ENCODE measurements around the gene FAU. TPM values are rescaled to one million over a fixed set of nuclear protein-coding genes. Genes with fewer than 3 reads are reported as not detected.

The FAU gene
- polyA plus RNA-seq, 3 donors from 2014 or later, result 576 to 1,241 (median 681) TPM

GRCh38 chr11:65102142-65103095 is 19.5 kb downstream of the FAU start:
- peaks cover 3 to 13% (median 4%) of the 10 kb centered on the region in 3 donors for H3K36me3 Mint-ChIP-seq
- H3K4me3 Mint-ChIP-seq, result no peak overlapping the region
- H3K27ac Mint-ChIP-seq, result no peak overlapping the region
- H3K27me3 Mint-ChIP-seq (ENCODE audit: low read depth in 3 of 3), result peaks cover 0 to 1% (median 1%) of the 10 kb centered on the region in 3 donors
- H3K9me3 Mint-ChIP-seq, result no peaks in the 10 kb centered on the region
- DNase-seq, result no peak
- peaks cover 14 to 46% of the 10 kb centered on the region in 2 donors for H3K4me1 Mint-ChIP-seq

- DNase-seq, result no peak
- Mint-ChIP-seq H3K9me3 (no peaks in the 10 kb centered on the region), H3K36me3 (peaks cover 0 to 7% (median 3%) of the 10 kb centered on the region in 3 donors), H3K27ac (no peak overlapping the region), H3K27me3 (ENCODE audit: low read depth in 3 of 3) (peaks cover 0 to 9% (median 5%) of the 10 kb centered on the region in 3 donors), H3K4me1 (peaks cover 16 to 47% of the 10 kb centered on the region in 2 donors), H3K4me3 (no peak overlapping the region)
Observed at GRCh38 chr11:65100674-65101350, 21.1 kb downstream of the FAU start.

GRCh38 chr11:65096926-65097325 is 25.0 kb downstream of the FAU start:
- no peak for DNase-seq
- Mint-ChIP-seq H3K36me3 (no peaks in the 10 kb centered on the region), H3K27me3 (ENCODE audit: low read depth in 3 of 3) (peaks cover 0 to 9% (median 7%) of the 10 kb centered on the region in 3 donors), H3K9me3 (no peaks in the 10 kb centered on the region), H3K4me3 (peak overlapping the region; percentile 91 to 96 (median 94)), H3K4me1 (peaks cover 18 to 27% of the 10 kb centered on the region in 2 donors), H3K27ac (peak overlapping the region; percentile 83 to 96 (median 94))

GRCh38 chr11:65095974-65096806 is 25.7 kb downstream of the FAU start, which contains the start of gene VPS51:
Gene VPS51 (plus strand): TSS chr11:65096214. CDS start chr11:65096251, 37 bp downstream.
- peak within 1 kb of the TSS; percentile 91 to 96 (median 94) for H3K4me3 Mint-ChIP-seq
- peak; percentile 82 to 86 (median 86) for DNase-seq
- peaks cover 0 to 9% (median 7%) of the 10 kb centered on the region in 3 donors for H3K27me3 Mint-ChIP-seq (ENCODE audit: low read depth in 3 of 3)
- peaks cover 18 to 27% of the 10 kb centered on the region in 2 donors for H3K4me1 Mint-ChIP-seq
- H3K36me3 Mint-ChIP-seq, result no peaks in the 10 kb centered on the region
- H3K27ac Mint-ChIP-seq, result peak within 1 kb of the TSS; percentile 83 to 96 (median 95)
- no peaks in the 10 kb centered on the region for H3K9me3 Mint-ChIP-seq

GRCh38 chr11:65095427-65095826 is 26.5 kb downstream of the FAU start:
- H3K36me3 Mint-ChIP-seq, result no peaks in the 10 kb centered on the region
- H3K9me3 Mint-ChIP-seq, result no peaks in the 10 kb centered on the region
- H3K4me1 Mint-ChIP-seq, result peaks cover 18 to 27% of the 10 kb centered on the region in 2 donors
- peak overlapping the region; percentile 83 to 96 (median 95) for H3K27ac Mint-ChIP-seq
- peaks cover 0 to 9% (median 7%) of the 10 kb centered on the region in 3 donors for H3K27me3 Mint-ChIP-seq (ENCODE audit: low read depth in 3 of 3)
- H3K4me3 Mint-ChIP-seq, result peak overlapping the region; percentile 91 to 96 (median 94)
- no peak for DNase-seq

- H3K4me3 Mint-ChIP-seq, result no peak overlapping the region
- DNase-seq, result no peak
- H3K36me3 Mint-ChIP-seq, result peaks cover 8 to 19% (median 9%) of the 10 kb centered on the region in 3 donors
- peaks cover 5 to 6% of the 10 kb centered on the region in 2 donors for H3K4me1 Mint-ChIP-seq
- no peaks in the 10 kb centered on the region for H3K9me3 Mint-ChIP-seq
- H3K27me3 Mint-ChIP-seq (ENCODE audit: low read depth in 3 of 3), result peaks cover 0 to 4% (median 2%) of the 10 kb centered on the region in 3 donors
- H3K27ac Mint-ChIP-seq, result no peak overlapping the region
Observed at GRCh38 chr11:65090628-65091027, 31.3 kb downstream of the FAU start.

- peaks cover 2 to 4% (median 2%) of the 10 kb centered on the region in 3 donors for H3K27me3 Mint-ChIP-seq (ENCODE audit: low read depth in 3 of 3)
- H3K4me1 Mint-ChIP-seq, result peaks cover 13 to 14% of the 10 kb centered on the region in 2 donors
- no peaks in the 10 kb centered on the region for H3K9me3 Mint-ChIP-seq
- H3K27ac Mint-ChIP-seq, result no peak overlapping the region
- H3K4me3 Mint-ChIP-seq, result no peak overlapping the region
- no peak for DNase-seq
- H3K36me3 Mint-ChIP-seq, result peaks cover 9 to 22% (median 10%) of the 10 kb centered on the region in 3 donors
Observed at GRCh38 chr11:65089621-65090020, 32.3 kb downstream of the FAU start.

GRCh38 chr11:65087827-65088226 is 34.1 kb downstream of the FAU start:
- Mint-ChIP-seq H3K9me3 (no peaks in the 10 kb centered on the region), H3K4me1 (peaks cover 28 to 31% of the 10 kb centered on the region in 2 donors), H3K4me3 (no peak overlapping the region), H3K36me3 (peaks cover 9 to 22% (median 10%) of the 10 kb centered on the region in 3 donors), H3K27ac (no peak overlapping the region), H3K27me3 (ENCODE audit: low read depth in 3 of 3) (peaks cover 13 to 17% (median 14%) of the 10 kb centered on the region in 3 donors)
- no peak for DNase-seq

GRCh38 chr11:65087216-65087615 is 34.7 kb downstream of the FAU start:
- no peaks in the 10 kb centered on the region for H3K9me3 Mint-ChIP-seq
- no peak overlapping the region for H3K27ac Mint-ChIP-seq
- no peak for DNase-seq
- H3K36me3 Mint-ChIP-seq, result peaks cover 9 to 22% (median 10%) of the 10 kb centered on the region in 3 donors
- peaks cover 28 to 34% of the 10 kb centered on the region in 2 donors for H3K4me1 Mint-ChIP-seq
- peaks cover 13 to 17% (median 14%) of the 10 kb centered on the region in 3 donors for H3K27me3 Mint-ChIP-seq (ENCODE audit: low read depth in 3 of 3)
- H3K4me3 Mint-ChIP-seq, result no peak overlapping the region

- no peak overlapping the region for H3K4me3 Mint-ChIP-seq
- peaks cover 13 to 17% (median 14%) of the 10 kb centered on the region in 3 donors for H3K27me3 Mint-ChIP-seq (ENCODE audit: low read depth in 3 of 3)
- no peak overlapping the region for H3K27ac Mint-ChIP-seq
Observed at GRCh38 chr11:65086809-65087208, 35.1 kb downstream of the FAU start.

GRCh38 chr11:65085446-65085845 is 36.5 kb downstream of the FAU start:
- DNase-seq, result no peak
- Mint-ChIP-seq H3K4me1 (peaks cover 28 to 34% of the 10 kb centered on the region in 2 donors), H3K9me3 (no peaks in the 10 kb centered on the region), H3K27ac (peak overlapping the region; percentile 94 to 98 (median 97)), H3K27me3 (ENCODE audit: low read depth in 3 of 3) (peaks cover 13 to 17% (median 14%) of the 10 kb centered on the region in 3 donors), H3K36me3 (peaks cover 9 to 22% (median 10%) of the 10 kb centered on the region in 3 donors), H3K4me3 (peak overlapping the region; percentile 89 to 95 (median 93))

More at GRCh38 chr11:65086809-65087208, 35.1 kb downstream of the FAU start:
- H3K4me1 Mint-ChIP-seq, result peaks cover 28 to 34% of the 10 kb centered on the region in 2 donors
- peaks cover 9 to 22% (median 10%) of the 10 kb centered on the region in 3 donors for H3K36me3 Mint-ChIP-seq
- DNase-seq, result no peak
- no peaks in the 10 kb centered on the region for H3K9me3 Mint-ChIP-seq

- H3K27ac Mint-ChIP-seq, result peak overlapping the region; percentile 94 to 98 (median 97)
- H3K4me1 Mint-ChIP-seq, result peaks cover 28 to 34% of the 10 kb centered on the region in 2 donors
- H3K9me3 Mint-ChIP-seq, result no peaks in the 10 kb centered on the region
- no peak for DNase-seq
- H3K36me3 Mint-ChIP-seq, result peaks cover 9 to 22% (median 10%) of the 10 kb centered on the region in 3 donors
- peaks cover 13 to 17% (median 14%) of the 10 kb centered on the region in 3 donors for H3K27me3 Mint-ChIP-seq (ENCODE audit: low read depth in 3 of 3)
- H3K4me3 Mint-ChIP-seq, result peak overlapping the region; percentile 89 to 95 (median 93)
Observed at GRCh38 chr11:65084598-65085375, 37.1 kb downstream of the FAU start.
